Fibroblast of villous mesenchyme (primary cell): ENCODE data around the gene GALNT3. TPM values are rescaled to one million over a fixed set of nuclear protein-coding genes. Genes with fewer than 3 reads are reported as not detected.

Source experiments
- DNase-seq: peaks from one replicate; pipeline ENCODE4 v3.0.0-alpha.2; 2010; ENCODE audit warnings: low read depth
- H3K4me3 ChIP-seq: 2 replicates; pipeline ENCODE4 v1.5.1; 2011; ENCODE audit warnings: low read depth, mild to moderate bottlenecking, low read length
- CTCF ChIP-seq: IDR thresholded peaks from 2 replicates; pipeline ENCODE4 v1.5.1; 2012; ENCODE audit warnings: low read depth, mild to moderate bottlenecking, low read length; ENCODE audit not compliant: insufficient read depth
- total RNA-seq: library from RNA; depleted of rRNA; stranded (reverse); fragments of >200 nt; gene quantifications from 2 replicates; pipeline ENCODE4 v1.2.3, GENCODE V29; 2012

GALNT3 gene
- total RNA-seq, 1 donor: 4.3 TPM

DNA sequence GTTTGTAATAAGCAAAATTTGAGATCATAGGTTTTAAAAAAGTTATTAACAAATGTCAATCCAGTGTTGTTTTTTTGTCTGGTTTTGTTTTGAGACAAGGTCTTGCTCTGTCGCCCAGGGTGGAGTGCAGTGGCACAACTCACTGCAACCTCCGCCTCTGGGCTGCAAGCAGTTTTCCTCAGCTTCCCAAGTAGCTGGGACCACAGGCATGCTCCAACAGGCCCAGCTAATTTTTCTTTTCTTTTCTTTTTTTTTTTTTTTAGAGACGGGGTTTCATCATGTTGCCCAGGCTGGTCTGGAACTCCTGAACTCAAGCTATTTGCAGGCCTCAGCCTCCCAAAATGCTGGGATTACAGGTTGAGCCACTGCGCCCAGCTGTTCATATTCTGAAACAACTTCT lies 31.3 kb downstream of the GALNT3 start:
- DNase-seq: no peak
- H3K4me3 ChIP-seq: no peak overlapping the region
- TF ChIP-seq CTCF: no peak

- DNase-seq: no peak
- no peak overlapping the region for H3K4me3 ChIP-seq
- TF ChIP-seq CTCF: no peak
Measured at GRCh38 chr2:165757906-165758675, 36.0 kb downstream of the GALNT3 start.

DNA sequence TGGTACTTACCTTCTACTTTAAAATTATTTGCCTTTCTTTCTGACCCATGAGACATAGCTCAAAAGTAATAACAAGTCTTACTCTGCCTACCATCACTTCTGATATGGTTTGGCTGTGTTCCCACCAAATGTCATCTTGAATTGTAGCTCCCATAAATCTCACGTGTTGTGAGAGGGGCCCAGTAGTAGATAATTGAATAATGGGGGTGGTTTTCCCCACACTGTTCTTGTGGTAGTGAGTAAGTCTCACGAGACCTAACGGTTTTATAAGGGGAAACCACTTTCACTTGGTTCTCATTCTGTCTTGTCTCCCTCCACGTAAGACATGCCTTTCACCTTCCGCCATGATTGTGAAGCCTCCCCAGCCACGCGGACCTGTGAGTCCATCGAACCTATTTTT lies 47.5 kb downstream of the GALNT3 start:
- no peak for DNase-seq
- H3K4me3 ChIP-seq: no peak overlapping the region
- no peak for TF ChIP-seq CTCF

GRCh38 chr2:165745916-165746315 lies 48.1 kb downstream of the GALNT3 start:
- H3K4me3 ChIP-seq: no peak overlapping the region
- no peak for TF ChIP-seq CTCF
- DNase-seq: no peak

- no peak for TF ChIP-seq CTCF
- no peak overlapping the region for H3K4me3 ChIP-seq
- DNase-seq: no peak
Measured at GRCh38 chr2:165743442-165743841, 50.6 kb downstream of the GALNT3 start.

DNA sequence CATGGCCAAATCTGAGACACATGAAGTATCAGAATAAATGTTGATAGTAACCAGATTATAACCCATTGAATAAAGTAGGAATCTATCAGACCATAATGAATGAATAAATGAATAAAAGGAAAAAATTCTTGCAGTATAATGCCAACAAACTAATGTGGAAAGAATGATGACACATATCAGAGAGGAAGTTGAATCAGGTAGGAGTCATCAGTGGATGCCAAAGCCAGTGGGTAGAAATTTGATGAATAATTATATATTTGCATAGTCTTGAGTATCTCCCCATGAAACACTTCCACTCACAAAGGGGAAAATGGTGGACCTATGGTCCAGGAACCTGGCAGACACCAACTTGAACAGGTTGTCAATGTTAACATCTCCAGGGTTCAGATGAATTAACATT lies 68.6 kb downstream of the GALNT3 start:
- DNase-seq: no peak
- no peak for TF ChIP-seq CTCF
- H3K4me3 ChIP-seq: no peak overlapping the region

DNA sequence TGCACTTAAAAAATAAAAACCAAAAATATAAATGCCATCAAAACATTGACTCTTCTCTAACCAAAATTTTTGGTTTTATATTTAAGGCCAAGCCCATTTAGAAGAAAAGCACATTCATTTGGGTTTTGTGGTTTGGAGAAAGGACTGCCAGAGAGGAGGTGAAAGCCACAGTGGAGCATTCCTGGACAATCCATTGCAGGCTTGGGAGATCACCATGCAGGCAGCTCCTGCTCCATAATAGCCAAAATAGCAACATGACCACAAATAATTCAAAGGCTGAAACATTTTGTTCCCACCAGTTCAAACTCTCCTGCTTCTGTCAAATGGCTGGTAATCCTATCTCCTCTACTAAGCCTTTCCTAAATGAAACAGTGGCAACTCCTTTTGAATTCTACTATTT lies 73.5 kb downstream of the GALNT3 start:
- no peak for TF ChIP-seq CTCF
- H3K4me3 ChIP-seq: no peak overlapping the region
- DNase-seq: peak; percentile 46
